ENCODE results near the gene TUBB4B. TPM values are rescaled to one million over a fixed set of nuclear protein-coding genes. Genes with fewer than 3 reads are reported as not detected.

Gene TUBB4B
- total RNA-seq, 2 experiments from 2014 or later = 417 to 443 TPM

- TF ChIP-seq EZH2phosphoT487 (IDR thresholded peaks at IDR 0.05; ENCODE audit: borderline replicate concordance, low read depth, low read length) (no peak), CTCF (conservative IDR thresholded peaks at IDR 0.05; ENCODE audit: low read length) (no peak)
- no peak overlapping the region for H3K4me3 ChIP-seq (ENCODE audit: low read depth, low read length, poor library complexity, severe bottlenecking)
- H3K36me3 ChIP-seq (ENCODE audit: insufficient read depth, low read length) = peaks cover 9% of the 10 kb centered on the region; the same call in 1 of the 2 replicates
- H3K4me1 ChIP-seq (ENCODE audit: insufficient read depth, low read length, poor library complexity, severe bottlenecking) = peaks cover 75% of the 10 kb centered on the region
- DNase-seq (ENCODE audit: low spot score) = no peak
- no peaks in the 10 kb centered on the region for H3K9me2 ChIP-seq (ENCODE audit: insufficient read depth, low read length)
- no peaks in the 10 kb centered on the region for H3K9me3 ChIP-seq (ENCODE audit: low read length)
- H3K79me2 ChIP-seq (ENCODE audit: insufficient read depth, low read depth, low read length) = no peaks in the 10 kb centered on the region
- no peak overlapping the region for H2AFZ ChIP-seq (ENCODE audit: low read length)
- BruUV-seq (replicated peaks) = no TSS peak
- ChIA-PET POLR2A (no interaction called here), CTCF (ENCODE audit: unreplicated experiment) (no interaction called here)
- H3K27ac ChIP-seq (ENCODE audit: low read depth, low read length, poor library complexity, severe bottlenecking) = peak overlapping the region; percentile 77
- peak overlapping the region; percentile 81; the same call in 1 of the 2 replicates for H3K4me2 ChIP-seq (ENCODE audit: low read length)
- intact Hi-C loops (cut with micrococcal nuclease; ENCODE audit: unreplicated experiment) = no loop called here
- no peaks in the 10 kb centered on the region for H4K20me1 ChIP-seq (ENCODE audit: insufficient read depth, low read length)
Observed at GRCh38 chr9:137278721-137279711, 37.9 kb downstream of the TUBB4B start.

GRCh38 chr9:137279741-137280473, 38.8 kb downstream of the TUBB4B start:
- no peak for TF ChIP-seq EZH2phosphoT487 (IDR thresholded peaks at IDR 0.05; ENCODE audit: borderline replicate concordance, low read depth, low read length)
- no peak for TF ChIP-seq CTCF (conservative IDR thresholded peaks at IDR 0.05; ENCODE audit: low read length)
- Histone ChIP-seq H3K79me2 (ENCODE audit: insufficient read depth, low read depth, low read length) (no peaks in the 10 kb centered on the region), H4K20me1 (ENCODE audit: insufficient read depth, low read length) (no peaks in the 10 kb centered on the region), H3K9me3 (ENCODE audit: low read length) (no peaks in the 10 kb centered on the region), H3K4me1 (ENCODE audit: insufficient read depth, low read length, poor library complexity, severe bottlenecking) (peaks cover 66% of the 10 kb centered on the region), H3K4me2 (ENCODE audit: low read length) (no peak overlapping the region), H3K4me3 (ENCODE audit: low read depth, low read length, poor library complexity, severe bottlenecking) (no peak overlapping the region), H3K36me3 (ENCODE audit: insufficient read depth, low read length) (peaks cover 11% of the 10 kb centered on the region), H3K9me2 (ENCODE audit: insufficient read depth, low read length) (no peaks in the 10 kb centered on the region), H3K27ac (ENCODE audit: low read depth, low read length, poor library complexity, severe bottlenecking) (no peak overlapping the region), H2AFZ (ENCODE audit: low read length) (no peak overlapping the region)
- no TSS peak for BruUV-seq (replicated peaks)
- ChIA-PET CTCF (ENCODE audit: unreplicated experiment) (no interaction called here), POLR2A (no interaction called here)
- DNase-seq (ENCODE audit: low spot score) = no peak
- intact Hi-C loops (cut with micrococcal nuclease; ENCODE audit: unreplicated experiment) = no loop called here

All from OCI-LY7 (cell line).